Loucy (cell line): ENCODE measurements around the gene BCL2L11.

Experiments used
- H2AFZ ChIP-seq: fragments of 200-600 bp; sonication (generic); 2 replicates; pipeline ENCODE4 v1.6.0; 2016; ENCODE audit warnings: antibody characterized with exemption, mild to moderate bottlenecking, low read length, moderate library complexity
- H3F3A ChIP-seq: fragments of 200-600 bp; 2 replicates; pipeline ENCODE4 v1.6.0; 2016; ENCODE audit warnings: antibody characterized with exemption, low read depth, mild to moderate bottlenecking
- H3K27me3 ChIP-seq: fragments of 200-600 bp; sonication (generic); 2 replicates; pipeline ENCODE4 v1.6.1; 2014; ENCODE audit warnings: low read length, mild to moderate bottlenecking; ENCODE audit not compliant: insufficient read depth, poor library complexity, severe bottlenecking
- H3K36me3 ChIP-seq: fragments of 200-600 bp; sonication (generic); 2 replicates; pipeline ENCODE4 v1.6.1; 2016; ENCODE audit warnings: low read length; ENCODE audit not compliant: insufficient read depth
- H3K4me1 ChIP-seq: fragments of 200-600 bp; sonication (generic); 2 replicates; pipeline ENCODE4 v1.5.1; 2014; ENCODE audit warnings: low read length, mild to moderate bottlenecking; ENCODE audit not compliant: insufficient read depth, poor library complexity, severe bottlenecking
- H3K4me2 ChIP-seq: fragments of 200-600 bp; sonication (generic); 2 replicates; pipeline ENCODE4 v1.6.0; 2014; ENCODE audit warnings: antibody characterized with exemption, low read length, low read depth, mild to moderate bottlenecking; ENCODE audit not compliant: poor library complexity, severe bottlenecking
- H3K4me3 ChIP-seq: fragments of 200-600 bp; sonication (generic); 2 replicates; pipeline ENCODE4 v1.5.1; 2014; ENCODE audit warnings: low read length, mild to moderate bottlenecking, mixed read lengths; ENCODE audit not compliant: poor library complexity, severe bottlenecking
- H3K79me2 ChIP-seq: fragments of 200-600 bp; sonication (generic); 2 replicates; pipeline ENCODE4 v1.6.1; 2014; ENCODE audit warnings: low read length; ENCODE audit not compliant: insufficient read depth
- H3K9ac ChIP-seq: fragments of 200-600 bp; sonication (generic); 2 replicates; pipeline ENCODE4 v1.6.0; 2014; ENCODE audit warnings: mild to moderate bottlenecking, low read depth, low read length, moderate library complexity; ENCODE audit not compliant: poor library complexity, severe bottlenecking
- H3K9me2 ChIP-seq: fragments of 200-600 bp; sonication (generic); replicated peaks from 2 replicates; pipeline ENCODE4 v1.6.1; 2016; ENCODE audit warnings: low read depth, low read length, mixed read lengths
- H3K9me3 ChIP-seq: fragments of 200-600 bp; sonication (generic); 2 replicates; pipeline ENCODE4 v1.6.1; 2014; ENCODE audit warnings: mild to moderate bottlenecking, antibody characterized with exemption, low read length, low read depth; ENCODE audit not compliant: insufficient read depth
- H4K20me1 ChIP-seq: fragments of 200-600 bp; sonication (generic); 2 replicates; pipeline ENCODE4 v1.6.0; 2014; ENCODE audit warnings: antibody characterized with exemption, low read length, mild to moderate bottlenecking; ENCODE audit not compliant: insufficient read depth, poor library complexity, severe bottlenecking
- EZH2phosphoT487 ChIP-seq: fragments of 200-600 bp; IDR thresholded peaks from 2 replicates; pipeline ENCODE4 v1.6.1; 2018; ENCODE audit warnings: antibody characterized with exemption, mild to moderate bottlenecking, moderate library complexity, borderline replicate concordance
- TF ChIP-seq, protein P1 (sequence below): fragments of 200-600 bp; sonication (generic); conservative IDR thresholded peaks from 2 replicates; pipeline ENCODE4 v1.5.1; 2014; ENCODE audit warnings: mild to moderate bottlenecking, antibody characterized with exemption, low read length

Gene BCL2L11

DNA sequence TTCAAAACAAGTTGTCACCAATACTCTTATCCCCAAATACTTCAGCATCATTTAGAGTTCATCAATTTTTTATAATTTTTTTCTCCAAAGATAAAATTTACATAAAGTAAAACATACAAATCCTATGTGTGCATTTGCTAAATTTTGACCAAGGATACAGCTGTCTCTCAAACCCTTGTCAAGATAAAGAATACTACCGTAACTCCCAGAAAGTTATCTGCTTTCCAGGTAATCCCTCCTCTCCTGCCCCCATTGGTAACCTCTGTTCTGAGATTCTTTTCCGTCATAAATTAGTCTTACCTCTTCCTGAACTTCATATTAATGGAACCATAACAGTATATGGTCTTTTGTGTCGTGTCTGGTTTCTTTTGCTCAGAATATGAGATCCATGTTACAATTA is 49.2 kb downstream of the BCL2L11 start:
- no peaks in the 10 kb centered on the region for H3F3A ChIP-seq
- no peak overlapping the region for H2AFZ ChIP-seq
- H3K27me3 ChIP-seq = no peaks in the 10 kb centered on the region
- H3K9me2 ChIP-seq = no peaks in the 10 kb centered on the region
- H3K9ac ChIP-seq = no peak overlapping the region
- no peaks in the 10 kb centered on the region for H4K20me1 ChIP-seq
- no peaks in the 10 kb centered on the region for H3K79me2 ChIP-seq
- H3K4me2 ChIP-seq = no peak overlapping the region
- peaks cover 28% of the 10 kb centered on the region for H3K4me1 ChIP-seq
- H3K36me3 ChIP-seq = peaks cover 13% of the 10 kb centered on the region; the same call in 1 of the 2 replicates
- no peak for TF ChIP-seq EZH2phosphoT487
- TF ChIP-seq, protein P1, sequence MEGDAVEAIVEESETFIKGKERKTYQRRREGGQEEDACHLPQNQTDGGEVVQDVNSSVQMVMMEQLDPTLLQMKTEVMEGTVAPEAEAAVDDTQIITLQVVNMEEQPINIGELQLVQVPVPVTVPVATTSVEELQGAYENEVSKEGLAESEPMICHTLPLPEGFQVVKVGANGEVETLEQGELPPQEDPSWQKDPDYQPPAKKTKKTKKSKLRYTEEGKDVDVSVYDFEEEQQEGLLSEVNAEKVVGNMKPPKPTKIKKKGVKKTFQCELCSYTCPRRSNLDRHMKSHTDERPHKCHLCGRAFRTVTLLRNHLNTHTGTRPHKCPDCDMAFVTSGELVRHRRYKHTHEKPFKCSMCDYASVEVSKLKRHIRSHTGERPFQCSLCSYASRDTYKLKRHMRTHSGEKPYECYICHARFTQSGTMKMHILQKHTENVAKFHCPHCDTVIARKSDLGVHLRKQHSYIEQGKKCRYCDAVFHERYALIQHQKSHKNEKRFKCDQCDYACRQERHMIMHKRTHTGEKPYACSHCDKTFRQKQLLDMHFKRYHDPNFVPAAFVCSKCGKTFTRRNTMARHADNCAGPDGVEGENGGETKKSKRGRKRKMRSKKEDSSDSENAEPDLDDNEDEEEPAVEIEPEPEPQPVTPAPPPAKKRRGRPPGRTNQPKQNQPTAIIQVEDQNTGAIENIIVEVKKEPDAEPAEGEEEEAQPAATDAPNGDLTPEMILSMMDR = no peak
- H3K9me3 ChIP-seq = no peaks in the 10 kb centered on the region
- H3K4me3 ChIP-seq = no peak overlapping the region

DNA sequence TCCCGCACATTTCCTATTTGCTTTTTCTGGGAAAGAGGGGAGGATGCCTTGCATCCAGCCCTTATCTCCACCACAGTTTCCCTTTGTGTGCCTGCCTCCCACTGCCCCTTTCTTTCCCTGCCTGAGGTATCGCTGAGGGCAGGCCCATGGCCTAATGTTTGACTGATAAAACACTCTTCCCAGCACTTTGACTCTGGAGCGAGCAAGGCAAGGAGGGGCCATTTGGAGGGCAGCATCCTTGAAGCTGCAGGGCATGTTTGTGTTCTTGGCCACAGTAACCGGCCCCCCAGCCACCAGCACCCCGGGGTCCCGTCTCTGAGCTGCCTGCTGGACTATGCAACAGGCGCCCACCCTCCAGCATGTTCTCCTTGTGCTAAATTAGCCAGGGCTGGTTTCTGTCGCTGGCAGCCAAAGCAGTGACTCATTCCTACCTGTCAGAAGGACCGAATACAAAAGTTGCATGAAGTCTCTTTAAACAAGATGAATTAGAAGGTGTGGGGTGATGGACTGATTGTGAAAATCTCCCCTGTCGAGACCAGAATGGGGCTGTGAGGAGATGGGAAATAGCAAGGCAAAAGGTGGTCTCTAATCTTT is 50.7 kb downstream of the BCL2L11 start:
- Histone ChIP-seq H3K79me2 (no peaks in the 10 kb centered on the region), H3K4me3 (no peak overlapping the region), H2AFZ (no peak overlapping the region), H3K9me3 (no peaks in the 10 kb centered on the region), H3K36me3 (peaks cover 2% of the 10 kb centered on the region; the same call in 1 of the 2 replicates), H4K20me1 (no peaks in the 10 kb centered on the region), H3K4me1 (peaks cover 28% of the 10 kb centered on the region), H3K9ac (no peak overlapping the region), H3K4me2 (no peak overlapping the region), H3K27me3 (no peaks in the 10 kb centered on the region), H3F3A (no peaks in the 10 kb centered on the region), H3K9me2 (no peaks in the 10 kb centered on the region)
- no peak for TF ChIP-seq EZH2phosphoT487
- TF ChIP-seq, protein P1 = no peak

DNA sequence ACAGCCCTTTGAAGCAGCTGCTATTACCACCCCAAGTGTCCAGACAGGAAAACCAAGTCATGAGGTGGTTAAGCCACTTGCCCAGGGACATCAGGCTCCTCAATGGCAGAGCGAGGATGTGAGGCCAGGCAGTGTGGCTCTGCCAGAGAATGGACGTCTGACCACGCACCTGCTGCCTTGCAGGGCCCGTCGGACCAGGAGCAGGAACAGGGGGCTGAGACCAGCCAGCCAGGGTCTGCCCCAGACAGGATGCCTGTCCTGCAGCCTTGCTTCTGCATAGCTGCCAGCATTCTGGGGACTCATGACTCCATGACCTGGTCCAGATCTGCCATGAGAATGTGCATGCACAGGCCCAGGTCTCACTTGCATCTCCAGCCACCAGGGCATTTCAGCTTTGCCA is 52.0 kb downstream of the BCL2L11 start:
- Histone ChIP-seq H3K4me2 (no peak overlapping the region), H3K79me2 (no peaks in the 10 kb centered on the region), H3K27me3 (no peaks in the 10 kb centered on the region), H3F3A (no peaks in the 10 kb centered on the region), H3K36me3 (no peaks in the 10 kb centered on the region), H3K9me2 (no peaks in the 10 kb centered on the region), H3K4me3 (no peak overlapping the region), H3K9me3 (no peaks in the 10 kb centered on the region), H4K20me1 (no peaks in the 10 kb centered on the region), H3K9ac (no peak overlapping the region), H2AFZ (no peak overlapping the region), H3K4me1 (peaks cover 18% of the 10 kb centered on the region)
- TF ChIP-seq EZH2phosphoT487 = no peak
- TF ChIP-seq, protein P1 = no peak
